CD14-positive monocyte (primary cell): Measurements from ENCODE around the gene STARD13. TPM values are rescaled to one million over a fixed set of nuclear protein-coding genes. Genes with fewer than 3 reads are reported as not detected.

Experiments used
- DNase-seq, 3 donors: peaks; one replicate each; pipeline ENCODE4 v3.0.0-alpha.2; 2011 to 2022
- H2AFZ ChIP-seq: 2 replicates; pipeline ENCODE4 v1.6.0; 2012; ENCODE audit warnings: mild to moderate bottlenecking, low read depth, low read length, inconsistent platforms; ENCODE audit not compliant: insufficient read depth, poor library complexity, severe bottlenecking
- H3K27ac ChIP-seq, 2 donors: 1 replicate in 1 of 2; 2 replicates in 1 of 2; pipeline ENCODE4 v1.5.1; 2012 to 2013; ENCODE audit warnings: low read length in 2 of 2, control low read depth in 1 of 2, inconsistent platforms in 1 of 2, low read depth in 1 of 2, mild to moderate bottlenecking in 1 of 2
- H3K27me3 ChIP-seq, 2 donors: one replicate each; pipeline versions ENCODE4 v1.6.0 to v1.6.1; 2011 to 2013; ENCODE audit warnings: low read length in 2 of 2; ENCODE audit not compliant: control insufficient read depth in 2 of 2, insufficient read depth in 2 of 2
- H3K36me3 ChIP-seq, 2 donors: replicated peaks in 1 of 2; 1 replicate in 1 of 2; 2 replicates in 1 of 2; pipeline versions ENCODE4 v1.5.1 to v1.6.1; 2012 to 2013; ENCODE audit warnings: low read length in 2 of 2, control low read depth in 1 of 2, inconsistent platforms in 1 of 2, mild to moderate bottlenecking in 1 of 2; ENCODE audit not compliant: insufficient read depth in 2 of 2, control insufficient read depth in 1 of 2
- H3K4me1 ChIP-seq, 2 donors: 1 replicate in 1 of 2; 2 replicates in 1 of 2; pipeline versions ENCODE4 v1.5.1 to v1.6.1; 2012 to 2013; ENCODE audit warnings: low read length in 2 of 2, control low read depth in 1 of 2, inconsistent platforms in 1 of 2, mild to moderate bottlenecking in 1 of 2, moderate library complexity in 1 of 2; ENCODE audit not compliant: insufficient read depth in 2 of 2, control insufficient read depth in 1 of 2
- H3K4me2 ChIP-seq: replicated peaks from 2 replicates; pipeline ENCODE3; 2012; ENCODE audit warnings: low read length, moderate library complexity, mild to moderate bottlenecking; ENCODE audit not compliant: poor library complexity, severe bottlenecking; ENCODE audit errors: extremely low read depth
- H3K4me3 ChIP-seq, 3 experiments: fragments of 200-600 bp in 1 of 3; sonication (generic) in 1 of 3; replicated peaks in 1 of 3; 1 replicate in 2 of 3; 2 replicates in 1 of 3; pipeline ENCODE4 v1.5.1; 2011 to 2013; ENCODE audit warnings: low read length in 3 of 3, mild to moderate bottlenecking in 3 of 3, control low read depth in 2 of 3, low read depth in 2 of 3, inconsistent platforms in 1 of 3, moderate library complexity in 1 of 3
- H3K79me2 ChIP-seq: 2 replicates; pipeline ENCODE4 v1.6.0; 2012; ENCODE audit warnings: mild to moderate bottlenecking, control low read depth, inconsistent platforms, low read length, moderate library complexity; ENCODE audit not compliant: insufficient read depth
- H3K9ac ChIP-seq: 2 replicates; pipeline ENCODE4 v1.6.0; 2017; ENCODE audit warnings: low read length, mild to moderate bottlenecking; ENCODE audit not compliant: insufficient read depth, poor library complexity, severe bottlenecking
- H3K9me3 ChIP-seq, 2 donors: replicated peaks in 1 of 2; 1 replicate in 1 of 2; 2 replicates in 1 of 2; pipeline versions ENCODE4 v1.5.1 to v1.6.1; 2012 to 2013; ENCODE audit warnings: low read length in 2 of 2, control low read depth in 1 of 2; ENCODE audit not compliant: control insufficient read depth in 1 of 2, insufficient read depth in 1 of 2
- H4K20me1 ChIP-seq: 2 replicates; pipeline ENCODE4 v1.6.0; 2012; ENCODE audit warnings: mild to moderate bottlenecking, low read length, control low read depth, moderate library complexity; ENCODE audit not compliant: insufficient read depth
- H3K27ac Mint-ChIP-seq, 7 donors: one replicate each; pipeline ENCODE4 v1.8.0; 2020; ENCODE audit warnings: mild to moderate bottlenecking in 7 of 7, mixed read lengths in 7 of 7, moderate library complexity in 6 of 7, inconsistent platforms in 2 of 7
- H3K27me3 Mint-ChIP-seq, 3 donors: one replicate each; pipeline ENCODE4 v1.8.0; 2021 to 2022; ENCODE audit warnings: low read depth in 3 of 3, mild to moderate bottlenecking in 3 of 3, mixed read lengths in 3 of 3, moderate library complexity in 3 of 3, inconsistent platforms in 1 of 3
- H3K36me3 Mint-ChIP-seq, 2 donors: one replicate each; pipeline ENCODE4 v1.8.0; 2020; ENCODE audit warnings: mixed read lengths in 2 of 2, inconsistent platforms in 1 of 2, mild to moderate bottlenecking in 1 of 2
- H3K4me1 Mint-ChIP-seq: one replicate; pipeline ENCODE4 v1.8.0; 2020; ENCODE audit warnings: mild to moderate bottlenecking, mixed read lengths
- H3K4me3 Mint-ChIP-seq, 2 donors: one replicate each; pipeline ENCODE4 v1.8.0; 2020; ENCODE audit warnings: mild to moderate bottlenecking in 2 of 2, mixed read lengths in 2 of 2, moderate library complexity in 1 of 2
- H3K9me3 Mint-ChIP-seq, 7 donors: one replicate each; pipeline ENCODE4 v1.8.0; 2020 to 2022; ENCODE audit warnings: mixed read lengths in 7 of 7, mild to moderate bottlenecking in 6 of 7, moderate library complexity in 6 of 7, inconsistent platforms in 2 of 7
- WGBS: methylation state at CpG from one replicate; pipeline ENCODE4 v1.1.5; 2013; ENCODE audit warnings: missing lambda C conversion rate; ENCODE audit not compliant: insufficient coverage; 5-methylcytosine and 5-hydroxymethylcytosine counted together
- intact Hi-C, 2 donors: fragments of 100-400 bp; cut with micrococcal nuclease; formaldehyde crosslinking; loops; one replicate each; pipeline versions ENCODE4 v1.15.0 to v1.15.1; 2023
- polyA plus RNA-seq, 3 donors: library from polyadenylated mRNA; depleted of rRNA in 1 of 3; unstranded in 2 of 3; stranded (reverse) in 1 of 3; fragments of 300-500 nt in 2 of 3; fragments of >200 nt in 1 of 3; fragmentation: Illumina TruSeq in 2 of 3; gene quantifications; 1 replicate in 2 of 3; 2 replicates in 1 of 3; pipeline ENCODE4 v1.2.3, GENCODE V29; 2012 to 2021
- TF ChIP-seq, protein P1 (sequence below): fragments of 200-600 bp; IDR thresholded peaks from one replicate; pipeline ENCODE4 v1.8.0; 2022; ENCODE audit warnings: antibody characterized with exemption, mild to moderate bottlenecking

Gene STARD13
- polyA plus RNA-seq, 3 donors = 0.37 to 0.69 (median 0.60) TPM

DNA sequence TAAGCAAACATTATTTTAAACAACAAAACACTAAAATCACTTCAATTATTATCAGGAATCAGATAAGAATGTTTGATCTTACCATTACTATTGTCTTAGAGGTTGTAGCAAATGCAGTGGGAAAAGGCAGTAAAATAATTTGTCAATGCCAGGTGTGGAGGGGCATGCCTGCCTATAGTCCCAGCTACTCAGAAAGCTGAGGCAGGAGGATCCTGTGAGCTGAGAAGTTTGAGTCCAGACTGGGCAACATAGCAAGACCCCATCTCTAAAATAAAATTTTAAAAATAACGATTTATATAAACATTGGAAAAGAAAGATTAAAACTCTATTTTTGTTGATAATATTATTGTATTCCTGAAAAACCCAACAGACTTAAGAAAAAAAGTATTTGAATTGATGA lies 202.5 kb downstream of the STARD13 start:
- DNase-seq = no peak
- Histone ChIP-seq H3K9me3 (no peaks in the 10 kb centered on the region), H3K4me2 (no peak overlapping the region), H2AFZ (no peak overlapping the region), H3K9ac (no peak overlapping the region), H3K27me3 (no peaks in the 10 kb centered on the region), H3K79me2 (no peaks in the 10 kb centered on the region), H3K4me1 (no peaks in the 10 kb centered on the region), H3K36me3 (no peaks in the 10 kb centered on the region), H4K20me1 (no peaks in the 10 kb centered on the region), H3K4me3 (no peak overlapping the region), H3K27ac (no peak overlapping the region)
- H3K9me3 Mint-ChIP-seq = peaks cover 0 to 3% (median 2%) of the 10 kb centered on the region in 7 donors
- no CpG with 5 or more reads among the region's 1 CpG for WGBS
- peaks cover 6% of the 10 kb centered on the region for H3K4me1 Mint-ChIP-seq
- H3K4me3 Mint-ChIP-seq = no peak overlapping the region
- intact Hi-C loops = no loop called here
- TF ChIP-seq, protein P1, sequence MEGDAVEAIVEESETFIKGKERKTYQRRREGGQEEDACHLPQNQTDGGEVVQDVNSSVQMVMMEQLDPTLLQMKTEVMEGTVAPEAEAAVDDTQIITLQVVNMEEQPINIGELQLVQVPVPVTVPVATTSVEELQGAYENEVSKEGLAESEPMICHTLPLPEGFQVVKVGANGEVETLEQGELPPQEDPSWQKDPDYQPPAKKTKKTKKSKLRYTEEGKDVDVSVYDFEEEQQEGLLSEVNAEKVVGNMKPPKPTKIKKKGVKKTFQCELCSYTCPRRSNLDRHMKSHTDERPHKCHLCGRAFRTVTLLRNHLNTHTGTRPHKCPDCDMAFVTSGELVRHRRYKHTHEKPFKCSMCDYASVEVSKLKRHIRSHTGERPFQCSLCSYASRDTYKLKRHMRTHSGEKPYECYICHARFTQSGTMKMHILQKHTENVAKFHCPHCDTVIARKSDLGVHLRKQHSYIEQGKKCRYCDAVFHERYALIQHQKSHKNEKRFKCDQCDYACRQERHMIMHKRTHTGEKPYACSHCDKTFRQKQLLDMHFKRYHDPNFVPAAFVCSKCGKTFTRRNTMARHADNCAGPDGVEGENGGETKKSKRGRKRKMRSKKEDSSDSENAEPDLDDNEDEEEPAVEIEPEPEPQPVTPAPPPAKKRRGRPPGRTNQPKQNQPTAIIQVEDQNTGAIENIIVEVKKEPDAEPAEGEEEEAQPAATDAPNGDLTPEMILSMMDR = no peak
- H3K27ac Mint-ChIP-seq = no peak overlapping the region
- no peaks in the 10 kb centered on the region for H3K36me3 Mint-ChIP-seq
- H3K27me3 Mint-ChIP-seq = peaks cover 2% of the 10 kb centered on the region in 3 donors

DNA sequence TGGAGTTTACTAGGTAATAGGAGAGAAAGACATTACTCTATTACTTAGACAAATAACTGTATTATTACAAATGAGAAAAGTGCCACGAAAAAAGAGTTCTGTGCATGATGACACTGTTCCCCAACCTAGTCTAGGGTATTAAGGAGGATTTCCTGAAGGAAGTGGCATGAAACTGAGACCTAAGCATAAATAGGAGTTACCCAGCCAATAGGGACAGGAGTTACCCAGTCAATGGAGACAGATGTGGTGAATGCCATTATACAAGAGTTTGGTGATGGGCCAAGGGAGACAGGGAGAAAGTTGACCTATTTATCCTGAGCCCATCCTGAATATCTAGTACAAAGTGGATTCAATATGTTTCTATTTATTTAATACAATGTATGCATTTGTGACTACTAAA lies 203.9 kb downstream of the STARD13 start:
- no CpG with 5 or more reads among the region's 1 CpG for WGBS
- H3K27me3 Mint-ChIP-seq = peaks cover 0 to 2% (median 1%) of the 10 kb centered on the region in 3 donors

More for the DNA sequence above, 203.9 kb downstream of the STARD13 start:
- Histone ChIP-seq H4K20me1 (no peaks in the 10 kb centered on the region), H3K27me3 (no peaks in the 10 kb centered on the region), H3K79me2 (no peaks in the 10 kb centered on the region), H3K36me3 (no peaks in the 10 kb centered on the region), H3K9me3 (no peaks in the 10 kb centered on the region), H3K27ac (no peak overlapping the region), H2AFZ (no peak overlapping the region), H3K4me1 (no peaks in the 10 kb centered on the region), H3K4me3 (no peak overlapping the region), H3K9ac (no peak overlapping the region), H3K4me2 (no peak overlapping the region)
- Mint-ChIP-seq H3K27ac (no peak overlapping the region), H3K4me1 (peaks cover 6% of the 10 kb centered on the region), H3K9me3 (peaks cover 0 to 2% (median 0%) of the 10 kb centered on the region in 7 donors), H3K4me3 (no peak overlapping the region), H3K36me3 (no peaks in the 10 kb centered on the region)
- intact Hi-C loops = no loop called here
- DNase-seq = no peak
- TF ChIP-seq, protein P1 = no peak
